ENCODE data around the gene OLA1.

DNA sequence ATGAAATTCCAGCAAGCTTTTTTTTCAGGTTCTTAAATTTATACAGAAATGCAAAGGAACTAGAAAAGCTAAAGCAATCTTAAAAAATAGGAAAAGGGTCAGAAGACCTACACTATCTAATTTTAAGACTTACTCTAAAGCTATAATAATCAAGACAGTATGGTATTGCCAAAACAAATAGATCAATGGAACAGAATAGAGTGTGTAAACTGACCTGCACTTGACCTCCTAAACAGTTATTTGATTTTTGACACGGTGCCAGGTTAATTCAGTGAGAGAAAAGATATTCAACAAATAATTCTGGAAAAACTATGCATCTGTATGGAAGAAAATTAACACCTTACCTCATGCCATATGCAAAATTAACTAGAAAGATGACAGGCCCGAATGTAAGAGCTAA is 73.6 kb downstream of the OLA1 start:
- TF ChIP-seq, protein P1, sequence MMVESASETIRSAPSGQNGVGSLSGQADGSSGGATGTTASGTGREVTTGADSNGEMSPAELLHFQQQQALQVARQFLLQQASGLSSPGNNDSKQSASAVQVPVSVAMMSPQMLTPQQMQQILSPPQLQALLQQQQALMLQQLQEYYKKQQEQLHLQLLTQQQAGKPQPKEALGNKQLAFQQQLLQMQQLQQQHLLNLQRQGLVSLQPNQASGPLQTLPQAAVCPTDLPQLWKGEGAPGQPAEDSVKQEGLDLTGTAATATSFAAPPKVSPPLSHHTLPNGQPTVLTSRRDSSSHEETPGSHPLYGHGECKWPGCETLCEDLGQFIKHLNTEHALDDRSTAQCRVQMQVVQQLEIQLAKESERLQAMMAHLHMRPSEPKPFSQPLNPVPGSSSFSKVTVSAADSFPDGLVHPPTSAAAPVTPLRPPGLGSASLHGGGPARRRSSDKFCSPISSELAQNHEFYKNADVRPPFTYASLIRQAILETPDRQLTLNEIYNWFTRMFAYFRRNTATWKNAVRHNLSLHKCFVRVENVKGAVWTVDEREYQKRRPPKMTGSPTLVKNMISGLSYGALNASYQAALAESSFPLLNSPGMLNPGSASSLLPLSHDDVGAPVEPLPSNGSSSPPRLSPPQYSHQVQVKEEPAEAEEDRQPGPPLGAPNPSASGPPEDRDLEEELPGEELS (CRISPR knock-in tag; IDR thresholded peaks at IDR 0.05), result no peak
- TF ChIP-seq, protein P2, sequence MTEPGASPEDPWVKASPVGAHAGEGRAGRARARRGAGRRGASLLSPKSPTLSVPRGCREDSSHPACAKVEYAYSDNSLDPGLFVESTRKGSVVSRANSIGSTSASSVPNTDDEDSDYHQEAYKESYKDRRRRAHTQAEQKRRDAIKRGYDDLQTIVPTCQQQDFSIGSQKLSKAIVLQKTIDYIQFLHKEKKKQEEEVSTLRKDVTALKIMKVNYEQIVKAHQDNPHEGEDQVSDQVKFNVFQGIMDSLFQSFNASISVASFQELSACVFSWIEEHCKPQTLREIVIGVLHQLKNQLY (CRISPR knock-in tag; IDR thresholded peaks at IDR 0.05), result no peak
- TF ChIP-seq, protein P3, sequence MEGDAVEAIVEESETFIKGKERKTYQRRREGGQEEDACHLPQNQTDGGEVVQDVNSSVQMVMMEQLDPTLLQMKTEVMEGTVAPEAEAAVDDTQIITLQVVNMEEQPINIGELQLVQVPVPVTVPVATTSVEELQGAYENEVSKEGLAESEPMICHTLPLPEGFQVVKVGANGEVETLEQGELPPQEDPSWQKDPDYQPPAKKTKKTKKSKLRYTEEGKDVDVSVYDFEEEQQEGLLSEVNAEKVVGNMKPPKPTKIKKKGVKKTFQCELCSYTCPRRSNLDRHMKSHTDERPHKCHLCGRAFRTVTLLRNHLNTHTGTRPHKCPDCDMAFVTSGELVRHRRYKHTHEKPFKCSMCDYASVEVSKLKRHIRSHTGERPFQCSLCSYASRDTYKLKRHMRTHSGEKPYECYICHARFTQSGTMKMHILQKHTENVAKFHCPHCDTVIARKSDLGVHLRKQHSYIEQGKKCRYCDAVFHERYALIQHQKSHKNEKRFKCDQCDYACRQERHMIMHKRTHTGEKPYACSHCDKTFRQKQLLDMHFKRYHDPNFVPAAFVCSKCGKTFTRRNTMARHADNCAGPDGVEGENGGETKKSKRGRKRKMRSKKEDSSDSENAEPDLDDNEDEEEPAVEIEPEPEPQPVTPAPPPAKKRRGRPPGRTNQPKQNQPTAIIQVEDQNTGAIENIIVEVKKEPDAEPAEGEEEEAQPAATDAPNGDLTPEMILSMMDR (IDR thresholded peaks at IDR 0.05), result no peak
- TF ChIP-seq JAZF1 (CRISPR knock-in tag; IDR thresholded peaks at IDR 0.05), result no peak
- TF ChIP-seq, protein P4, sequence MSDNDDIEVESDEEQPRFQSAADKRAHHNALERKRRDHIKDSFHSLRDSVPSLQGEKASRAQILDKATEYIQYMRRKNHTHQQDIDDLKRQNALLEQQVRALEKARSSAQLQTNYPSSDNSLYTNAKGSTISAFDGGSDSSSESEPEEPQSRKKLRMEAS (CRISPR knock-in tag; IDR thresholded peaks at IDR 0.05), result no peak
- no peak for TF ChIP-seq ZNF416 (CRISPR knock-in tag; IDR thresholded peaks at IDR 0.05)
- no peak for TF ChIP-seq SMAD3 (CRISPR knock-in tag; IDR thresholded peaks at IDR 0.05; ENCODE audit: borderline replicate concordance)
- TF ChIP-seq EMX1 (CRISPR knock-in tag; IDR thresholded peaks at IDR 0.05), result no peak
- TF ChIP-seq, protein P5, sequence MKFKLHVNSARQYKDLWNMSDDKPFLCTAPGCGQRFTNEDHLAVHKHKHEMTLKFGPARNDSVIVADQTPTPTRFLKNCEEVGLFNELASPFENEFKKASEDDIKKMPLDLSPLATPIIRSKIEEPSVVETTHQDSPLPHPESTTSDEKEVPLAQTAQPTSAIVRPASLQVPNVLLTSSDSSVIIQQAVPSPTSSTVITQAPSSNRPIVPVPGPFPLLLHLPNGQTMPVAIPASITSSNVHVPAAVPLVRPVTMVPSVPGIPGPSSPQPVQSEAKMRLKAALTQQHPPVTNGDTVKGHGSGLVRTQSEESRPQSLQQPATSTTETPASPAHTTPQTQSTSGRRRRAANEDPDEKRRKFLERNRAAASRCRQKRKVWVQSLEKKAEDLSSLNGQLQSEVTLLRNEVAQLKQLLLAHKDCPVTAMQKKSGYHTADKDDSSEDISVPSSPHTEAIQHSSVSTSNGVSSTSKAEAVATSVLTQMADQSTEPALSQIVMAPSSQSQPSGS (CRISPR knock-in tag; IDR thresholded peaks at IDR 0.05; ENCODE audit: borderline replicate concordance, low read depth), result no peak
- no peak for TF ChIP-seq NR2C2 (CRISPR knock-in tag; IDR thresholded peaks at IDR 0.05)
- TF ChIP-seq NFYB (CRISPR knock-in tag; conservative IDR thresholded peaks at IDR 0.05; ENCODE audit: low read depth), result no peak
- TF ChIP-seq SP1 (CRISPR knock-in tag; conservative IDR thresholded peaks at IDR 0.05), result no peak
- no peak for TF ChIP-seq ZNF121 (CRISPR knock-in tag; IDR thresholded peaks at IDR 0.05)

Measured in WTC11 (cell line).